Measurements from ENCODE around the gene EFNA5.

DNA sequence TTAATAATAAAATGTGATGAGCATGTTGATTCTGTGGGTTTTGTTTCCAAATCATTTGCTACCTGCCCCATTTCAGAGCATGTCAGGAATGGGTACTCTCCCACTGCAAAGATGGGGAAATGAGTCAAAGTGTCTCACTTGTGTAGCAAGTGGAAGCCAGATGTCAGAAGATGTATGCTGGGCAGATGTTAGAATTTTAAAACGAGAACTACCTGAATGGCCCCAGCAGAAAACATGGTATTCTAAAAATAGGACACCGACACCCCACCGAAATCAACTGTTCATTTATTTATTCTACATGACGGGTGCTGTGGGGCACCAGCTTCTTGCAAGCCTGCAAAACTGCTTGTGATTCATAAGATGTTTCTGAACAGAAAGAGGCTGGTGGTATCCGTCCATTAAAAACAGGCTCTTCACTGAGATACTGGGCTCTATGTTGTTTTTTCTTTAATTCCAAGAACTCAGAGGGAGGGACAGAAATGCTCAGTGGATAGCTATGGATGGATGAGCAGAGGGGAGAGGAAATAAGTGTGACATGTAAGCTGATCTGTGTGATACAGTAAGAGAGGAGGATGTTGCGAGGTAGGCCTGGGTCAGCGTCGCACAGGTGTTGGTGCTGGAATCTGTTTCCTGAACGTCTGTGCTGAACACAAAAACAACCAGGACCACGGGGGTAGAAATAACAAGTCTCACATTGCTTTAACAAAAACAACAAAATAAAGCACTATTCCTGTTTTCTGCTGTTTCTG lies 157.2 kb downstream of the EFNA5 start:
- TF ChIP-seq EZH2 (IDR thresholded peaks at IDR 0.05; ENCODE audit: insufficient read depth, poor library complexity, severe bottlenecking) (no peak), EZH2phosphoT487 (IDR thresholded peaks at IDR 0.05; ENCODE audit: insufficient read depth, low read depth) (no peak)
